ENCODE data around the gene PDE4B.

Gene PDE4B

DNA sequence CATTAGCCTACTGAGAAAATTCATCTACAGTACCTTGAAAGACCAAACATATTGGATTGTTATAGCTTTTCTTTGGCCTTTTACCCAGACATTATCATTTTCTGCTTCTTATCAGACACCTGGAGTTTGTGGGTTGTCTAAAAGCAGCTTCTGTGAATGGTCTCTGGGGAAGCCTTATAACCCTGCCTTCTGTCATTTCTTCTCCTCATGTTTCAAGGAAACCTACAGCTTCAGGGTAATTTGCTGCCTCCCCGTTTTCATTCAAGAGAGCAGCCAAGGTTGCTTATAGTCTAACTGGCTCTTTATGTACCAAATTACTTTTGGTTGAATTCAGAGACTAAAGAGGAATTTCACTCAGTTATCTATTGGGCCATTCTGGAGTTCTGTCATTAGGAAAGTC is 453.0 kb downstream of the PDE4B start:
- DNase-seq = no peak

DNA sequence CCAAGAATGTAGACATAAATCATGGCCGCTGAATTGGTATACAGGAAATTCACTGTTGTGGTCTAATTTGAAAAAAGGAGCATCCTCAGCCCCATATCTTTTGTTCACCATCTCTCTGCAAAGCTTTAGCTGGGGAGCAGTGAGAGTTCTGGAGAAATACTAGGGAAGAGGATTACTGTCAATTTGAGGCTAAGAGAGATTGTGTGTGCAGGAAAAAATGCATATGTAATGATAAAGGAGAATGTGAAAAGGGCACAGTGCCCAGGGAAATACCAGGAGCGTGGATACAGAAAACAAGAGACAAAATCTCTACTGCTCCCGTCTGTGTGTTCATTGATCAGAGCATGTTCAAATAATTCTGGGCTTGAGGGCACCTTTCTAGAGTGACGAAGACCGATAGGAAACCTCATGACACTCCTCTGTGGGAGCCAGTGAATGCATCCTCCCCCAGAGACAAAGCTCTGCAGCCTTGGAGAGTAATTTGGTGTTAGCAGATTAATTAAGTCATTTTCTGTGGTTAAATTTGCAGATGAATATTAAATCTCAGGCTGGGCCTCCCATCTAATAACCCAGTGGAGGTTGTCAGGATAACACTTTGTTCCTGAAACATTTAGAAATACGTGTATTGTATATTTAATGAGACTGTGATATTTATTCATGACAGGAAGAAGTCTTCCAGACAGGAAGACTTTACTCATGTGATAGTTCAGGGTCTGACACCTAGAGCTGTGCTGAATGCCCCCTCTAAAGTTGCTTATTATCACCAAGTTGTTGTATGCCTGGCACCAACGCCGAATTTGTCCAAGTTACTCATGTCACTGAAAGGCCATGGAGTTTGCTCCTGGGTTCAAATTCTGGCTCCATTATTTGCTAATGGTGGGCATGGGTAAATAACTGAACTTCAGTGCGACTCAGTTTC is 453.9 kb downstream of the PDE4B start:
- no peak for DNase-seq

- no peak for DNase-seq
Measured at GRCh38 chr1:66247415-66248208, 454.9 kb downstream of the PDE4B start.

GRCh38 chr1:66248257-66248656 is 455.6 kb downstream of the PDE4B start:
- no peak for DNase-seq

- no peak for DNase-seq
Measured at GRCh38 chr1:66248746-66249145, 456.1 kb downstream of the PDE4B start.

GRCh38 chr1:66250075-66250474 is 457.4 kb downstream of the PDE4B start:
- DNase-seq = no peak

DNA sequence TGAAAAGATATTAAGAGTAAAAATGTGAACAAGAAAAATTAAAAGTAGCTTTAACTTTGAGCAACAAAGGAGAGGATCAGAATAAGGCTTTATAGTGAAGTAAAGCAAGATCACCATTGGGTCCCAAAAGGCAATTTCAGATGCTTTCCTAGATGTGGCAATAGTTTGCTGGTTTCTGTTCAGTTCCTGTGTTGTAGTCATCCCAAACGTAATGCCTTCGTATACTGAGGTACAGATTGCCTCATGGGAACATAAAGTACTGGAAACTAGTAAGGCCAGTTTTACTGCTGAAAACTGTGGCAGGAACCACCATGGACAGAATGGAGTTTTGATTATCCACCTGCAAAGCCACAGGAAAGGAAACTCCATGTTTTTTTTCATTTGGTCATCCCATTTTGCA is 457.8 kb downstream of the PDE4B start:
- DNase-seq = no peak

GRCh38 chr1:66251546-66251945 is 458.9 kb downstream of the PDE4B start:
- no peak for DNase-seq

DNA sequence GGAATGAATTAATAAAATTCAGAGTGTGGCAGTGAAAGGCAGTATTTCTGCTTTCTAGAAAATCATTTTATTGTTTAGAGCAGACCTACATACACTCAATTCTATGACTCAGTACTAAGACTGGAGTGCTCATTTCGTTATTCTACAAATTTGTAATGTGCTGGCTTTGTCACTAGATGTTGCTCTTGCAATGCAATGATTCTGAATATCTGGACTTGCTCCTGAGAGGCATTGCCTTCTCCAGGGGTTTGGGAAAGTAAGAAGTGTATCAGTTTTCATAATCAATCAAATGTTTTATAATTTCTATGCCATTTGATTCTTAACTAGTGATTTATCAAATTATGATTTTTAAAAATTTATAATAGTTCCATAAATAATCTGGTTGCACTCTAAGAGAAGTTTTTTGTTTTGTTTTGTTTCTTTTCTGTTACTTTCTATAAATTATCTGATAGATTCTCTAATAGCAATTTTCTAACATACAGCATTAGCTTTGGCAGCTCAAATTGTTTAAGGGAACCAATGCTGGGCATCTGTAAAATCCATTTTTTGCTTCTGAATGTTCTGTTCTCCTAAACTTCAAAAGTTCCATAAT is 460.7 kb downstream of the PDE4B start:
- DNase-seq = peak; percentile 83

DNA sequence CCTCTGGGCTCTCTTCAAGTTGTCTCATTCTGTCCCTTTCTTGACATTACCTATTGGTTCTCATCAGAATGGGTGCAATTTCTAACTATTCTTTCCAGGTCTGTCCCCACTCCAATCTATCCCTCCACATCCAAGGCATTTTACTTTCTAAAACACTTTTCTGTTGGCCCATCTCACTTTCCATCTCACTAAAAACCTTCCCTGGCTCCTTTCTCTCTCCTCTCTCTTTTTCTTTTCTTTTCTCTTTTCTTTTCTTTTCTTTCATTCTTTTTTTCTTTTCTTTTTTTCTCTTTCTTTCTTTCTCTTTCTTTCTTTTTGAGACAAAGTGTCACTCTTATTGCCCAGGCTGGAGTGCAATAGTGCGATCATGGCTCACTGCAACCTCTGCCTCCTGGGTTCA is 462.1 kb downstream of the PDE4B start:
- no peak for DNase-seq

GRCh38 chr1:66256629-66257572 is 464.2 kb downstream of the PDE4B start:
- no peak for DNase-seq

- peak; percentile 46 for DNase-seq
Measured at GRCh38 chr1:66258404-66259105, 465.9 kb downstream of the PDE4B start.

DNA sequence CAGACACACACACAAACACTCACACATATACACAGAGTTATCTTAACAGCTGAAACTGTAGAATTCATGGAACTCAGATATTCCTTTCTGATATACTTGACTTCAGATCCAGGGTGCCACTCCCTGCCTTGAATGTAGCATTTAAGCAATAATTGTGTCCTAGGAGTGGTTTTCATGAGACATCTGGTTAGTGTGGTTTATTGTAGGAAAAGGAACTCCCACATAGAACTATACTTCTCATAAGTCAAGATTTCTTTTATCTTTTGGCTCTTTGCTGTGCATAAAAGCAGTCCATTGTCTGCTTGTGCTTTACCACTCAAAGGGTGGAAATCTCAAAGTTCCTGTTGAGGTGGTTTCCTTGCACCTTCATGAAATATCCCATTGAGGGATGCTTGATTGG is 468.7 kb downstream of the PDE4B start:
- DNase-seq = no peak

GRCh38 chr1:66262208-66262963 is 469.7 kb downstream of the PDE4B start:
- DNase-seq = peak; percentile 90

DNA sequence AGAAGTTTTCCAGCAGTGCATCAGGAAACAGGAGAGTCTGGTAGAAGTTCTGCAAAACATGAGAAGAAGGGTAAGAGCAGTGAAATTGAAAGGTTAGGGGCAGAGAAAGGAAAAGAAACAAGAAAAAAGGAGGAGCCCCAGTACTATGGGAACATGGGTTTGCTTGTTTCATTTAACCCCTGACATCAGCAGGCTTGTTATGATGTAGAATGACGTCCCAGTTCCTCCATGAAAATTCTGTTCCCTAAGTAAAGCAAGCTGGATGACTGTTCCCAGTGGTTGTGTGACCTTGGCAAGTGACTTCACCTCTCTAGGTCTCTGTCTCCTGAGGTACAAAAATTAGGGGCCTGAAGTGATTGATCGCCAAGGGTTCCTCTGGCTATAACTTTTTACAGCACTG is 472.6 kb downstream of the PDE4B start:
- no peak for DNase-seq

DNA sequence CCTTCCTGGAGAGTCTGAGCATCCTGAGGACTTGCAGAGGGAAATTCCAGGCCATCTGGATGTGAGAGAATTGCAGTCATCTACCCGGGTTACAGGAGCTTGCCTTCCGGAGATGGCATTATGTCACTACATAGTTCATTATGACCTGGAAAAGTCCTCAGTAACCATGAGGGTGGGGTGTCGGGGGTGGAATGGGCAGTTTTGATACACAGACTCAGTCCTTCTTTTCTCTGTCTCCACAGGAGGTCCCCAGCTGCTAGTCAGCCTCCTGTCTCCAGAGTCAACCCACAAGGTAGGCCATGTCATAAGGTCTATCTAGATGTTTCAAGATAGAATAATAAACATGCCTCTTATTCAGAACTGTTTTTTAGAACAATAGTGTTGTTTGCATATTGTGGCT is 473.1 kb downstream of the PDE4B start:
- DNase-seq = no peak

DNA sequence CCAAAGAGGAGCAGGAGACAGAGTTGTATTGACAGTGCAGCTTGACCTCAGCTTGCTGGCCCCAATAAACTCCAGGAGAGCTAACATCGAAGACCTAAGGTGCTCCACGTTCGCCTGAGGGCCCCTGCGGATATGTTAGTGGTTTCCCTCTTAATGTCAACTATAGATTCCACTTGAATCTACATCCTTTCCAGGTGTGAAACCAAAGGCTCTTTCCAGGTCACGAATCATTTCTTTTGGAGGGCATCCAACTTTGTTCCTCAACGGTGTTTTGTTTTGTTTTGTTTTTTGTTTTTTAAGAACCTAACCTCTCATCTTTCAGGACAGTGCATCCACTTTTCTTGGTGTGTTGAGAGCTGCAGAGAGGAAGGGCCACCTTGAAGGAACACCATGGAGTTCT is 473.7 kb downstream of the PDE4B start:
- no peak for DNase-seq

DNA sequence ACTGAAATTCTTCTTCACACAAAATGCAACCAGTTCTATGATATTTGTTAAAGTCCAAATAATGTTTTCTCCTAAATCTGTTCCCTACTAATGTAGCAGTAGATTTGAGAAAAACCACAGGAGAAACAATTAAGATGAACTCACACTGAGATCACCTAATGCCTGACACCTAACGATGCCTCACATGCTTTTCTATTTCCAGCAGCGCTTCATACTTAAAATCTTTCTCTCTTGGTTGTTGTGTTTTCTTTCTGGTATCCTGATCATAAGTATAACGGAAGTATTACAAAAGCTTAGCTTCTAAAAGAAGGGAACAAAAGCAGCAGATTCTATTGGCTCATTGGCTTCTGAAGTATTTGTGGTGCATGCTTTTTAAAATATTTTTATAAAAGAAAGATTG is 474.1 kb downstream of the PDE4B start:
- no peak for DNase-seq

- no peak for DNase-seq
Measured at GRCh38 chr1:66267201-66267940, 474.7 kb downstream of the PDE4B start.

GRCh38 chr1:66269222-66269621 is 476.5 kb downstream of the PDE4B start:
- no peak for DNase-seq
